Astrocyte (in vitro differentiated cells and primary cell): ENCODE measurements around the gene CCNF. TPM values are rescaled to one million over a fixed set of nuclear protein-coding genes. Genes with fewer than 3 reads are reported as not detected.

Source experiments
- DNase-seq: peaks from one replicate; pipeline ENCODE4 v3.0.0-alpha.2; 2010; ENCODE audit warnings: low read depth
- FAIRE-seq: peaks from 2 replicates; lab custom pipeline; 2011; peaks lifted over from hg19 to GRCh38; lab: Jason Lieb, UNC
- H2AFZ ChIP-seq: 2 replicates; pipeline ENCODE4 v1.6.0; 2012; ENCODE audit warnings: low read depth, low read length, inconsistent platforms
- H3K27ac ChIP-seq: 2 replicates; pipeline ENCODE4 v1.5.1; 2011; ENCODE audit warnings: low read depth, low read length, inconsistent platforms
- H3K27me3 ChIP-seq: 2 replicates; pipeline ENCODE4 v1.6.0; 2011; ENCODE audit warnings: low read length, inconsistent platforms; ENCODE audit not compliant: insufficient read depth
- H3K36me3 ChIP-seq: 2 replicates; pipeline ENCODE4 v1.5.1; 2011; ENCODE audit warnings: low read length, inconsistent platforms; ENCODE audit not compliant: insufficient read depth
- H3K4me1 ChIP-seq: 2 replicates; pipeline ENCODE4 v1.5.1; 2011; ENCODE audit warnings: low read length, inconsistent platforms; ENCODE audit not compliant: insufficient read depth
- H3K4me2 ChIP-seq: 2 replicates; pipeline ENCODE4 v1.6.0; 2012; ENCODE audit warnings: low read length, inconsistent platforms
- H3K4me3 ChIP-seq: 2 replicates; pipeline ENCODE4 v1.5.1; 2011; ENCODE audit warnings: low read depth, mild to moderate bottlenecking, low read length, inconsistent platforms; ENCODE audit not compliant: insufficient read depth
- H3K79me2 ChIP-seq: 2 replicates; pipeline ENCODE4 v1.6.0; 2012; ENCODE audit warnings: mild to moderate bottlenecking, low read length, inconsistent platforms; ENCODE audit not compliant: insufficient read depth
- H3K9ac ChIP-seq: 2 replicates; pipeline ENCODE4 v1.6.0; 2012; ENCODE audit warnings: mild to moderate bottlenecking, low read length, inconsistent platforms
- H3K9me3 ChIP-seq: 2 replicates; pipeline ENCODE4 v1.5.1; 2012; ENCODE audit warnings: low read depth, mild to moderate bottlenecking, low read length, inconsistent platforms; ENCODE audit not compliant: insufficient read depth
- H4K20me1 ChIP-seq: 2 replicates; pipeline ENCODE4 v1.6.0; 2012; ENCODE audit warnings: low read length, inconsistent platforms; ENCODE audit not compliant: insufficient read depth
- H3K27ac Mint-ChIP-seq: one replicate; pipeline ENCODE4 v1.8.0; 2021; ENCODE audit warnings: mild to moderate bottlenecking, mixed read lengths; ENCODE audit not compliant: unreplicated experiment
- H3K27me3 Mint-ChIP-seq: one replicate; pipeline ENCODE4 v1.8.0; 2021; ENCODE audit warnings: low read depth, mixed read lengths; ENCODE audit not compliant: unreplicated experiment
- H3K36me3 Mint-ChIP-seq: one replicate; pipeline ENCODE4 v1.8.0; 2021; ENCODE audit warnings: low read depth, mixed read lengths; ENCODE audit not compliant: unreplicated experiment
- H3K4me1 Mint-ChIP-seq: one replicate; pipeline ENCODE4 v1.8.0; 2021; ENCODE audit warnings: low read depth, mixed read lengths; ENCODE audit not compliant: unreplicated experiment
- H3K4me3 Mint-ChIP-seq: one replicate; pipeline ENCODE4 v1.8.0; 2021; ENCODE audit warnings: mild to moderate bottlenecking, moderate library complexity, mixed read lengths; ENCODE audit not compliant: unreplicated experiment
- H3K9me3 Mint-ChIP-seq: one replicate; pipeline ENCODE4 v1.8.0; 2021; ENCODE audit warnings: mild to moderate bottlenecking, mixed read lengths; ENCODE audit not compliant: unreplicated experiment
- CTCF ChIP-seq: IDR thresholded peaks from 2 replicates; pipeline ENCODE4 v1.5.1; 2011; ENCODE audit warnings: low read depth, mild to moderate bottlenecking, inconsistent platforms, low read length, moderate library complexity; ENCODE audit not compliant: insufficient read depth
- EZH2 ChIP-seq: IDR thresholded peaks from 2 replicates; pipeline ENCODE4 v1.6.1; 2012; ENCODE audit warnings: mild to moderate bottlenecking, low read length, inconsistent platforms; ENCODE audit not compliant: insufficient read depth
- total RNA-seq: library from RNA; stranded (reverse); gene quantifications from 2 replicates; pipeline ENCODE4 v1.2.1, GENCODE V29; 2021

Gene CCNF
- total RNA-seq, 1 donor from 2014 or later: 6.4 TPM

- H3K36me3 Mint-ChIP-seq: no peaks in the 10 kb centered on the region
- H3K27me3 Mint-ChIP-seq: peaks cover 16% of the 10 kb centered on the region
- no peak overlapping the region for H3K4me3 Mint-ChIP-seq
- Histone ChIP-seq H3K4me1 (peaks cover 30% of the 10 kb centered on the region), H3K4me3 (no peak overlapping the region), H3K27ac (no peak overlapping the region), H3K9me3 (no peaks in the 10 kb centered on the region), H3K9ac (no peak overlapping the region), H3K79me2 (peaks cover 9% of the 10 kb centered on the region), H3K27me3 (no peaks in the 10 kb centered on the region), H2AFZ (peak overlapping the region; percentile 41), H3K36me3 (no peaks in the 10 kb centered on the region), H4K20me1 (peaks cover 31% of the 10 kb centered on the region), H3K4me2 (peak overlapping the region; percentile 63)
- no peaks in the 10 kb centered on the region for H3K9me3 Mint-ChIP-seq
- FAIRE-seq: no peak
- DNase-seq: no peak
- no peak overlapping the region for H3K27ac Mint-ChIP-seq
- TF ChIP-seq CTCF (no peak), EZH2 (no peak)
- peaks cover 3% of the 10 kb centered on the region for H3K4me1 Mint-ChIP-seq
Observed at GRCh38 chr16:2471653-2472487, 42.6 kb downstream of the CCNF start.

- no peaks in the 10 kb centered on the region for H3K36me3 Mint-ChIP-seq
- H3K36me3 ChIP-seq: no peaks in the 10 kb centered on the region
- H3K4me3 ChIP-seq: no peak overlapping the region
- TF ChIP-seq CTCF (no peak), EZH2 (no peak)
- no peak overlapping the region for H3K27ac ChIP-seq
- H3K4me1 ChIP-seq: peaks cover 26% of the 10 kb centered on the region
- H3K27me3 Mint-ChIP-seq: peaks cover 17% of the 10 kb centered on the region
- no peak overlapping the region for H2AFZ ChIP-seq
- no peak overlapping the region for H3K27ac Mint-ChIP-seq
- no peaks in the 10 kb centered on the region for H3K9me3 ChIP-seq
- FAIRE-seq: no peak
- H3K79me2 ChIP-seq: peaks cover 11% of the 10 kb centered on the region
- H3K27me3 ChIP-seq: no peaks in the 10 kb centered on the region
- no peaks in the 10 kb centered on the region for H3K9me3 Mint-ChIP-seq
- H3K4me3 Mint-ChIP-seq: peak overlapping the region; percentile 77
- H4K20me1 ChIP-seq: peaks cover 37% of the 10 kb centered on the region
- peaks cover 3% of the 10 kb centered on the region for H3K4me1 Mint-ChIP-seq
- no peak overlapping the region for H3K9ac ChIP-seq
- H3K4me2 ChIP-seq: no peak overlapping the region
- DNase-seq: no peak
Observed at GRCh38 chr16:2472488-2472864, 43.2 kb downstream of the CCNF start.

GRCh38 chr16:2472885-2473445 is 43.7 kb downstream of the CCNF start:
- no peak overlapping the region for H2AFZ ChIP-seq
- peaks cover 6% of the 10 kb centered on the region for H3K4me1 Mint-ChIP-seq
- H3K4me3 ChIP-seq: no peak overlapping the region
- H4K20me1 ChIP-seq: peaks cover 42% of the 10 kb centered on the region
- TF ChIP-seq CTCF: no peak
- no peak for TF ChIP-seq EZH2
- H3K9me3 Mint-ChIP-seq: no peaks in the 10 kb centered on the region
- no peak overlapping the region for H3K9ac ChIP-seq
- FAIRE-seq: no peak
- H3K9me3 ChIP-seq: no peaks in the 10 kb centered on the region
- H3K4me3 Mint-ChIP-seq: peak overlapping the region; percentile 81
- H3K27ac ChIP-seq: no peak overlapping the region
- H3K79me2 ChIP-seq: peaks cover 16% of the 10 kb centered on the region
- H3K36me3 Mint-ChIP-seq: peaks cover 2% of the 10 kb centered on the region
- H3K27ac Mint-ChIP-seq: peak overlapping the region; percentile 26
- no peak for DNase-seq
- H3K27me3 Mint-ChIP-seq: peaks cover 21% of the 10 kb centered on the region
- no peaks in the 10 kb centered on the region for H3K27me3 ChIP-seq
- no peaks in the 10 kb centered on the region for H3K36me3 ChIP-seq
- H3K4me2 ChIP-seq: peak overlapping the region; percentile 92
- peaks cover 22% of the 10 kb centered on the region for H3K4me1 ChIP-seq
